Measurements from ENCODE around the gene BMPR1B.

The BMPR1B gene

DNA sequence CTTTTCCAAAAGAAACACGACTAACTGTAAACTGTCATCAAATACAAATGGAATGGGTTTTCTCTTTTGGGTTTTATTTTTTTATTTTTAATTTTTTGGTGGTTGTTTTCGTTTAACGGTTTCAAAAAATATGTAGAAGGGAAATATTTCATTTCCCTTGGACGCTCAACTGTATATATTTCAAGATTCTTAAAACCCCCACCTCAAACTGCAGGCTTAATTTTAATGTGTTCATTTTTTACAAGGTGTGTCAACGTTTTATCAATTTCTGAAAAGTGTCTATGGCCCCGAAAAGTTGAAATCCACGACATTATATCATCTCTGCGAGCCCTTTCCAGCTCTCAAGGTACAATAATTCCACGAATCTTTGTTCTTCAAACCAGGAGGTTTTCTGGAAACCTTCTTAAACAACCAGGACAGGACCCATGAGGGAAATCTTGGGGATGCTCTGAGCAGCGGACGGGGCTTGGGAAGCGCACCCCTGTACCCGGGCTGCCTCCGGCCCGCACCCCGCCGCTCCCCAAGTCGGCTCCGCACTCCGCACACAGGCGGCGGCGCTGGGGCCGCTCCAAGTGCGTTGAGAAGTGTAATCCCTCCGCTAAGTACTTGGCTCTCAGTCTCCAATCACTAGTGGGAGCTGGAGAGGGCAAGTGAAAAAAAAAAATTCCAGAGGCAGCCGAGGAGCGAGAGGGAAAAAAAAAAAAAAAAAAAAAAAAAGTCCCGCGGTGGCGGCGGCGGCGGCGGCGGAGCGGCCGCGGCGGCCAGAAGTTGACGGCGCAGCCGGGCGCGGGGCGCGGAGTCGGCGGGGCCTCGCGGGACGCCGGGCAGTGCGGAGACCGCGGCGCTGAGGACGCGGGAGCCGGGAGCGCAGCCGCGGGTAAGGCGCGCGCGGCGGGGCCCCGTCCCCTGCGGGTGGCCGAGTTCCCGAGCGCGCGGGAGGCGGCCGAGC lies at the start of gene BMPR1B:
BMPR1B (plus strand) TSS at position 764 of the 949 bp plus-strand sequence. CDS start 346,470 bp downstream, outside the sequence.
- DNase-seq = no peak

DNA sequence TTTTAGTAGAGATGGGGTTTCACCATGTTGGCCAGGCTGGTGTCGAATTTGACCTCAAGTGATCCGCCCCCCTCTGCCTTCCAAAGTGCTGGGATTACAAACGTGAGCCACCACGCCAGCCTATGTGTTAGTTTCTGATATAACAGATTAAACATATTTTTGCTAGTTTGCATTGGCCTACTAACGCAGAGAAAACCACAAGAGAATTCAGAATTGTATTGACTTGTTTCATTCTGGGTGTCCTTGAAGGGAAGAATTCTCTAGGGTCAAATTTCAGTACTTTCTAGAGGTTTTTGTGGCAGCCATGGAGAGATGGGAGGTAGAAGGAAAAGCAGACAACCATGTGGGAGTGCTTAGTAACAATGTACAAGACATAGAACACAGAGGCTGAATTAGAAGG lies 46.1 kb upstream of the BMPR1B start:
- no peak for DNase-seq

DNA sequence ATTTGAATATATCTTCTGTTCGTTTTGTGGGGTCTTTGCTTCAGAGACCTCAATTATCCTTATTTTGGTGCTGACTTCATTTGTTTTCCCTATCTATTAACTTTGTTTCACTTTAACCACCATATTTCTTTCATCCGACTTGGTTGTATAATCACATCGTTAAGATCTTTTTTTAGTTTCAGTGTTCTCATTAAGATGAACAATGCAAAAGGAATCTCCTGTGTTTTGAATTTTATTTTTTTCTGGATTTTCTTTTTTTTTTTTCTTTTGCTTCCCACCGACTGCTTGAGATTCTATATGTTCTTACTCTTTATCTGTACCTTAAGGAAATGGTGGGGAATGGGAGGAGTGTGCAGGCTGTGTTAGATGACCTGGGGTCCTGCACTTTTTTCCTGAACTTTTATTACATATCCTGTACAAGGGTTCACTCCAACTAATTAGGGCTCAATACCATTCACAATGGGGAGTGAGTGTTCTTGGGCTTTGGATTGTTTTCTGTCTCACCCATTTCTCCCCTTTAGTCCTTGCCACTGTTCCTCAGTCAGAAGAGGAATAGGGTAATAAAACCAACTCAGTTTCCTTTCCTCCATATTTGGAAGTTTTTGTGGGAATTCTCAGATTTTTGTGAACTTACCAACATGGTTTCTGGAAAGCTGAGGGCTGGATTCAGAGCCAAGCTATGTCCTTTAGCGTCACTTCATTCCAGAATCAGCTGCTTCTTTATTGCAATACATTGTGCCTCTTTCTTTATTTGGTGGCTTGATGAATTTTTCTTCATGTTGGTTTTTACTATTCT lies 43.2 kb upstream of the BMPR1B start:
- DNase-seq = no peak

DNA sequence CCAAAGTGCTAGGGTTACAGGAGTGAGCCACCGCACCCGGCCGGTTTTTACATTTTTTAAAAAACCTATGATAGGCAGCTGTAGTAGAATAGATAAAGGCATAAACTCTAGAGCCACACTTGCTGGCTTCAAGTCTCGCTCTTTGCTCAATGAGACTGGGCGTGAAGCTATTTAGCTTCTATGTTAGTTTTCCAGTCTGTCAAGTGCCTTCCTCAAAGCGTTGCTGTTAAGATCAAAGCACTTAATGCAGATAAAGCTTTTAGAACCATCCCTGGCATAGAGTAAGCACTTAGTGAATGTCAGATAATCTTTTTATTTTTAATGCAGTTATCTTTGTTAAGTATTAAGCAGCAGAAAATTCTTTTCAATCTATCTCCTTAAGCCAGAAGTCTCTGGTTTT lies 42.0 kb upstream of the BMPR1B start:
- DNase-seq = no peak

DNA sequence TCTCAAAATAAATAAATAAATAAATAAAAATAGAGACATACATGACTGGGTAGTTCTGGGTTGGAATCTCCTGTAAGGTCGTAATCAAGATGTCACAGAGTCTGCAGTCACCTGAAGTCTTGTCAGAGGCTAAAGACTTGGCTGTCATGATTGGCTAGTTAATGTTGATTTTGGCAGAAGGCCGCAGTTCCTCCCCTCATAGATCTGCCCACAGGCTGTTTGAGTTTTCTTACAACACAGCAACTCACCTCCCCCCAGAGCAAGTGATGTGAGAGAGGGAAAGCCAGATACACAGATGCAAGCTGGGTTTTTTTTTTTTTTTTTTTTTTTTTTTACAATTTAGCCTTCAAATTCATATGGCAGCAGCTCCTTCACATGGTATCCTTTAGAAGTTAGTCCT lies 36.4 kb upstream of the BMPR1B start:
- DNase-seq = no peak

DNA sequence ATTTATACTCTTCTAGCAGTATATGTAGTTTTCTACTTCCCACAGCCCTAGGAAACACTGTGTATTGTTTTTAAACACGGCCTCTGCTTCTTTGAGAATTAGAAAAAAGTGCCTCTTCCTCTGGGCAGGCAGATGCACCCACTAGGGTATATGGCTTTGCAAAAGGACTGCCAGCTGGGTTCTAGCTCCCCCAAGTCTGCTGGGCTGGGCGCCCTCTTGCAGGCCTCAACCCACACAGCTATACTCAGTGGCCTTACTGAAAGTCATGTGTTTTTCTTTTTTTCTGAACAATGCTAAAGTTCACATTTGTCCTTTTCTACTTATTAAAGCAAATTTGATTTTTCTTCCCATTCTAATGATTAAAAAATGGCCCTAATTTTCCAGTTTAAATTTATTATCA lies 35.5 kb upstream of the BMPR1B start:
- no peak for DNase-seq

DNA sequence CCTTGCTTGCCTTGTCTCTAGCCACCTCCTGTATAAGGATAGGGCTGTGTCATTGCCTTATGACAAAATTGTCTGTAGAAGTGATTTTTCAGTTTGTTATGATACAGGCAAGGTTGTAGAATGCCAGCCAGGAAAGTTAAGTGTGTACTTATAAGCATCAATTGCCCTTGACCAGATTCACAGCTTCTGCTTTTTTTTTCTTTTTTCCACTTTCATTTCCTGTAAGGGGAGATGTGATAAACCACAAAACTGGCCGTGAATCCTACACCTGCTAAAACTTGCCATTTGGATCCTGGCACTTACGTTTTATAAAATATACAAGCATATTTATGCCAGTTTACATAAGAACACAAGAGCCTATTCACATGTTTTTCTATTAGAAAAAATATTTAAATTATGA lies 35.0 kb upstream of the BMPR1B start:
- no peak for DNase-seq

DNA sequence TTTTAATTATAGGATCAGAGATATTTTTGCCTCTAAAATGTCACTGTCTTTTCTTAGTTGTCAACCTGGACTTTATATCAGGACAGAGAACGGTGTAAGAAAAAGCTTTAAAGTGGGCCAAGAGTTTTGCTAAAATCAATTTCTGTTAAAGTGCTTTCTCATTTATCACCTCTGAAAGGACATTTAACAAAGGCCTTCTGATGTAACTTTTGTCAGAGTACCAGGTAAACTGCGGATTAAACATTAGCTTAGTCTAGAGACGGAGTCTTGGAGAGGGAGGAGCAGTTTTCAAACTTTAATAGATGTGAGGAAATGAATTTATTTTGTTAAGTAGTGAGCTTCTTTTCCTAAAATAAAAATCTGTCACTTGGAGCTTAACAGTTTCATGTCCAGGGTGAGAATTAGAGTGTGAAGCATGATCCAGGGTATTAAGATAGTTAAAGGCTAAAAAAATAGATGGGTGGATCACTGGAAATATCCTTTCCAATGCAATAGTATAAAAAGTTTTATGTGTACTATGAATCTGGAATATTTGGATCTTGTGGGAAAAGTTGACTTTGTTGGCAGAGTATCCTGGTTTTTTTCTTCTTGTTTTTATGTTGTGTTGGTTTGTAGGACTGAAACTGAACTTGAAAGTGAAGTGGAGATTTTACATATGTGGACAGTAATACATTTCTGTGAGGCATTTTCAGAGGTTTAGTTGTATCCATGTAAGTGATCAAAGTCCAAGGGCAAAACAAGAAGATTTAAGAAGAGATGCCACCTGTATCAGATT lies 33.6 kb upstream of the BMPR1B start:
- no peak for DNase-seq

DNA sequence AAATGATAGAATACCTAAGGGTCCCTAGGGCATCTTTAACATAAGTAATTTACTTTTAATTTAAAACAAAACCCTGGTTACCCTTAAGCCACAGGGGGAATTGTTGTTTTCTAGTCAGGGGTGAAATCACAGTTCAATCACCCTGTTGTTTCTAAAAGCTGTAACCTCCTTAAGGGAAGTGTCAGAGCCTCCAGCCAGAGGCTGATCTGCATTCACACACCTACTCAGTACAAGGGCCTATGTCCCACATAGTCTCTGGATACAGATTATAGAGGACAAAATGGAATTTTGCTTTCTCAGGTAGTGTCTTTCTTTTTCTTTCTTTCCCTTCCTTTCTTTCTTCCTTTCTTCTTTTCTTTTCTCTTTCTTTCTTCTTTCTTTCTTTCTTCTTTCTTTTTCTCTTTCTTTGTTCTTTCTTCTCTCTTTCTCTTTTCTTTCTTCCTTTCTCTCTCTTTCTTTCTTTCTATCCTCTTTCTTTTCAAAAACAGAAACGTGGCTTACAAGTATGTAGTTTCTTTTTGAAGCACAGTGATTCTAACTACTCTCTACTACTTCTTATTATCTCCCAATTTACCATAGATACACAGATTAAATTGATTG lies 31.1 kb upstream of the BMPR1B start:
- DNase-seq = no peak

DNA sequence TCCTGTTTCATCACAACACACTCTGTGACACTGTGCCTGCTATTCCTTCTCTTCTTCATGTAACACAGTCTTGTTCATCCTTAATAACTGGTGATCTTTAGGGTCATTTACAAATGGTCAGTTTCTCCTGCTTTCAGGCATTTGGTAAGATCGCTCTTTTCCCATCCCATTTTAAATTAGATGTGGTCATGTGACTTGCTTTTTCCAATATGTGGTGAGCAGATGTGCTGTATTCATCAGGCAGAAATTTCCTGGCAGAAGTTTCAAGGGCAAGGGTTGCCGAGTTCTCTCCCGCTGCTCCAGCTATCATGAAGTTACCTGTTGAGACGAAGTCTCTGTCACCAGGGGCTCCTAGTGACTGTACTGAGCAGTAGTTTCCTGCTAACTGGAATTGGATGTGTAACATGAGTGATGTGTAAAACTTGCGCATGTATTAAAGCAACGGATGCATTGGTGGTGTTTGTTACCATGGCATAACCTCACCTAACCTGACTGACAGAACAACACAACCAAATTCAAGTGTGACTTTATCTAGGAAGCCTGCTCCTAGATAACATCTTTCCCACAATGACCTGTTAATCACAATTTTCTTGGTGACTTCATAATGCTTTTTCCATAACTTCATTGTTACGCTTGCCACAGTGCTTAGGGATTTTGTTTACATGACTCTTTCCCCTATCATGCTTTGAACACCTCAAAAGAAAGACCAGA lies 29.5 kb upstream of the BMPR1B start:
- DNase-seq = no peak

DNA sequence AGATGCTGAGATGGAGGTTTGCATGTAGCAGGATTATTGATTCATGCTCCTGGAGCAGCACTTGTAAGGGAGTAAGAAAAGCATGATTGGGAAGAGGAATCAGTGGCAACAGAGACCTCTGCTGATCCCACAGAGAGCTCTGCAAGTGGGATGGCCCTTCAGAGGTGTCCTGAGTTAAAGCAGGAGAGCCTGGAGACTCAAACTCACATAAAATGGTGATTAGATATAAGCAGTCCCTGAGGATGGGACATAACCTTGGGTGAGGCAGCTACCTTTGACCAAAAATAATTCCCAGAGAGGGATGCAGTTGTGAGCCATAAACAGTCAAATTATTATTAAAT lies 25.4 kb upstream of the BMPR1B start:
- DNase-seq = no peak

DNA sequence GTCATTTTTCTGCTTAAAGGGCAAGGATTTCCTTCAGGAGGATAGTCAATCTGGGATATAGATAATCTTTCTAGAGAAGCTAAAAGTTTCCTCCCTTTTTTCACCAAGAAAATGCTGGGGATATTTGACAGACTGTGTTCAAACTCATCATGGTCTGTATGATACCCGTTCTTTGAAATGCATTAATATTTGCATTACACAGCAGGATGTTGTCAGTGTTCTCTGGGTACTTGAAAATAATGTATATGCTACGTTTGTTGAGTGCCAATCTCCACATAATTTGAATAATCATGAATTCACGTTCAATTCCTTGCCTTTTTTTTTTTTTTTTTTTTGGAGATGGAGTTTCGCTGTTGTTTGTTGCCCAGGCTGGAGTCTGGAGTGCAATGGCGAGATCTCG lies 18.0 kb upstream of the BMPR1B start:
- no peak for DNase-seq

DNA sequence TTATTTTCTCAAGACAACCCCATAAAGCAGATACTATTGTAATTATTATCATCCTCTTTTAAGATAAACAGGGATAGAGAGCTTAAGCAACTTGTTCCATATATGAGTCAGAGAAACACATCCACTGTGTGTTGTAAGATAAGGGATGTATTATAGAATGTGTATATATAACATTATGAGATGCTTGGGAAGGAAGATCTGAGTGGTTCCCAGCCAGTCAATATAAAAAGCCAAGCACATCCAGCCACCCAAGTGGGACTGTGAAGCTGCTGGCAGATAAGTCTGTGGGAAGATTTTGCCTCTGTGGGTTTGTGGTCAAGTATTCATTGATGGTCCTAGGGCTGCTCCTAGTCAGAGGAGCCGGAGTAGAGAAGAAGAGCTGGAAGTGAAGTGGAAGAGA lies 16.5 kb upstream of the BMPR1B start:
- DNase-seq = no peak

DNA sequence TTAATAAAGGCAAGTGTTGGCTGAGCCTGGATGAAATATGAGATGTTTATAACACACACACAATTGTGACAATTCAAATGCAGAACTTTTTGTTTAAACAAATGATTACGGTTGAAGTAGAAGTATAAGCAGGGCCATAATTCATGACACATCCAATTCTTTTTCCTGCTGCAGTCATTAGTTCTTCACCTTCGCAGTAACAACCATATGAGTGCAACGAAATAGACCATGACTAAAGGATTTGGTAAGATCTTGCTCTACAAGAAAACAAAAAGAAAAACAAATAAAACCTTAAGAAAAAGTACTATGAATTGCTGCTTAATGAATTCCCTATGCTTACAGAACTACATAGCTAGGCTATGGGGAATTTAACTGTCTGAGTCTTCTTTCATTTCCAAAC lies 13.9 kb upstream of the BMPR1B start:
- no peak for DNase-seq

DNA sequence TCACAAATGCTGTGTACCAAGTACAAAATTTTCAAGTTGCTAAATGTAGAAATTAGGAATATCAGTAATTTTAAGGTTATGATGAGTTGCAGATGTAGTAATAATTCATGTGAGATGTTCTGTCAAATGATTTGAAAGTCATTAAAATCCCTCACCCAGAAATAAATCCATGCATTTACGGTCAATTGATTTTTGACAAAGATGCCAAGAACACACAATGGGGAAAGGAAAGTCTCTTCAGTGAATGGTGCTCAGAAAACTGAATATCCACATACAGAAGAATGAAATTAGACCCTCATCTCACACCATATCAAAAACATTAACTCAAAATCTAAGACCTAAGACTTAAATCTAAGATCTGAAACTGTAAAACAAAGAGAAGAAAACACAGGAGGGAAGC lies 12.9 kb upstream of the BMPR1B start:
- DNase-seq = no peak

DNA sequence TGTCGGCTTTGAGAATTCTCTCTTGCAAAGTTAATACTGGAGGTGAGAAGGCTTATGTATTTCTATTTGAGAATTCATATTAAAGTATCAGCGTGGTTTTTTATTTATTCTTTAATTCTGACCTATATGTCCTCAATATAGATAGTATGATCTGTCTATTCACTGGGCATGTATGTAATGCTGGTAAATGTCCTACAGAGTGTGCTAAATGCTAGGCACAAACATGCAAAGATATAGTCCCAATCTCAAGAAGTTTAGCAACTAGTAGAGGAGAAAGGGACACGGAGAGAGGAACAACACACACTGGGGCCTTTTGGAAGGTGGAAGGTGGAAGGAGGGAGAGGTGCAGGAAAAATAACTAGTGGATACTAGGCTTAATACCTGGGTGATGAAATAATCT lies 11.0 kb upstream of the BMPR1B start:
- no peak for DNase-seq

DNA sequence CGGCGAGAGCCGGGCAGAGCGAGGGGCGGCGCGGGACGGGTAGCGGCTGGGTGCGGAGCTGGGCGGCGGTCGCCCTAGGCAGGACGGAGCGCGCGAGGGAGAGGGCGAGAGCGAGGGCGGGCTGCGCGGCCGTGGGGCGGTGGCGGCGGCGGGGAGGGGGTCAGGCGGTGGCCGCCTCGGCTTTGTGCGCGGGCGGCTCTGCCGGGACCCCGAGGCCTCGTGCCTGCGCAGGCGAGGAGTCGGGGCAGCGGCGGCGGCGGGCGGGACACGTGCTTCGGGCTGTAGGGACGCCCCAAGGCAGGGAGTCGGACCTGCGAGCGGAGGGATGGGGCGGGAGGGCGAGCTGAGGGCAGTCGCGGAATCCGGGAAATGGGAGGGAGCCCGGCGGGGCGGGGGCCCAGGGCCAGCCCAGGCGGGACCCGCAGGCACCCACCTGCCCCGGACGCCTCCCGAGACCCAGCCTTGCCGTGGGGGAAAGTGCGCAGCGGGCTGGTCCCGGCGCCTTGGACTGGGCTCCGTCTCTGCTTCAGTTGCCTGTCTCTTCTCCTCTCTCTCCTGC lies 465 bp downstream of the BMPR1B start:
- DNase-seq = peak in 1 of 2 donors; percentile 3

DNA sequence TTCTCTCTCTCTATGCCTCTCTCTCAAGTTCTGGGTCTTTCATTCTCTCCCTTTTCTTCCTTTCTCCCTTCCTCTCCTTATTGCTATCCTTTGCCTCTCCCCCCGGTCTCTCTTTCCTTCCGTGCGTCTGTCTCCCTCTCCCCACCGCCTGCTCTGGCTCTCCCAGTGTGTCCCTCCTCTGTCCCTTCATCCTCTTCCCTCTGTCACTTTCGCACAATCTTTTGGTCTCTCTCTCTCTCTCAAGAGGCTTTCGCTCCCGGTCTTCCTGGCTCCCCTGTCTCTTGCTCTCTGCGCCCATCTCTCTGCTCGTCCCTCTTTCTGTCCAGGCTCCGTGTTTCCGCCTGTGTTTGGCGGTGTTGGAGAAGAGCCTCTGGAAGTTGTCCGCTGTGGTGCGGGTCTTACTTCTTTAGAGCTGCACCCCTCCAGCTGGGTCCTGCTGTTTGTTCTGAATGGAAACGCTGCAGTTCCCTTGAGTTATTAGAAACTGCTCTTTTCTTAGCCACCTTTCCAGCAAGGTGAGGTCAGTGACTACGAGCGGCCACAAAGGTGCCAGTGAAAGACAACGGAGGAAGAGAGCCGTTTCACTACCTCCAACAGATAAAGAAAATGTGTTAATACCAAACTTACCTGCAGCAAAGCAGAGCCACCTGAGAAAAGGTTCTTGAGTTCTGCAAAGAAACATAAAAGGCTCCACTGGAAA lies 1.1 kb downstream of the BMPR1B start:
- peak in 1 of 2 donors; percentile 3 for DNase-seq

DNA sequence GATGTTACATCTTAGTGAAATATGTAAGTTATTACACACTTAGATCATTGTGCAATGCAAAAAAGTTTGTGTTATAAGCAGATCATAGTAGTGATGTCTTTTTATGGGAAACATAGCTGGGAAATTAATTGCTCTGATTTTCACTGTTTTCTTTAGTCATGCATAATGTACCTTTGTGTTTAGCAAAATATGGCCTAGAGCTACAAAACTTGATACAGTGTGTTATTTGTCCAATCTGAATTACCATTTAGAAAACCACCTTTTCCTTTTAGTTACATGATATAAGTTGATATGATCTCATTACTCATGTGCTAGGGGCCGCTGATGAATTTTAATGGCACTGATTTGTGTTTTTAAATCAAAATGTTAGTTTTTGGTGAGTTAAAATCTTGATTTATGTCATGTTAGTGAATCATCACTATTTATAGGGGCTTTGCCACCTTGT lies 2.0 kb downstream of the BMPR1B start:
- DNase-seq = no peak

DNA sequence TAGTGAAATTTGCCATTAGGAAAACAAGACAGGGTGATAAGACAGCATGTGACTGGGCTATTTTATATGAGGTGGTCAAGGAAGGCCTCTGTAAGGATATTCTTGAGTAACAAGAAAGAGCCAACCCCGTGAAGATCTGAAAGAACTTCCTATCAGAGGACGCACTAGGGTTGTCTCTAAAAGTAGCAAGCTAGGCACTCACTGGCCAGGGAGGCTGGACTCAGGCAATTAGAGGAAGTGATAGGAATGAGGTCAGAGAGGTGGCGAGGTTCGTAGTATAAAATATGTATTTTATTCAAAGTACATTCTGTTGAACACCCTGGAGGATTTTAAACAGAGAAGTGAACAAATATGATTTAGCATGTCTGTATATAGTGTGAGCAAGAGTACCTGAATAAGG lies 4.6 kb downstream of the BMPR1B start:
- DNase-seq = no peak

DNA sequence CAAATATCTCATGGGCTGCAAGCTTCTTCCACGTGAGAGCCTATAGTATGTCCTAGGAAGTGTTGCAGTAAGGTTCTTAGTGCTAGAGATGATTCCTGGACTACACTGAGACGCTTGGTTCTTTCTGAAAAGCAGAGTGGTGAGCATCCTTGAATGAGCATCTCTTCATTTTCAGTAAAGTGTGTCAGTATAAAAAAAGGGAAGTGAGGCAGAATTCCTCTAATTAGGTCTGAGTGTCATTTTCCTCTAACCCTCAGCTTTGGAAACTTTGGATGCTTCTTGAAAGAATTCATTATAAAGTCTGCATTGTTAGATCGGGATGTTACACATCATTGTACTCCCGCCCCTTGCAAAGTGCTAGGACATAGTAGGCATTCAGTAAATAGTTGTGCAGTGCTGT lies 5.2 kb downstream of the BMPR1B start:
- DNase-seq = no peak
